OCI-LY1 (cell line): ENCODE data around the gene FAM24B.

Source experiments
- EZH2 ChIP-seq: fragments of 200-600 bp; sonication (generic), shearing (Covaris generic); IDR thresholded peaks from 2 replicates; pipeline ENCODE4 v1.8.0; 2017; ENCODE audit warnings: borderline replicate concordance, mixed run types, mild to moderate bottlenecking, antibody characterized with exemption, low read length, moderate library complexity, mixed read lengths
- TF ChIP-seq, protein P1 (sequence below): fragments of 200-600 bp; sonication (generic), shearing (Covaris generic); IDR thresholded peaks from 2 replicates; pipeline ENCODE4 v1.5.1; 2017; ENCODE audit warnings: mild to moderate bottlenecking, antibody characterized with exemption, low read length, moderate library complexity, mixed read lengths

DNA sequence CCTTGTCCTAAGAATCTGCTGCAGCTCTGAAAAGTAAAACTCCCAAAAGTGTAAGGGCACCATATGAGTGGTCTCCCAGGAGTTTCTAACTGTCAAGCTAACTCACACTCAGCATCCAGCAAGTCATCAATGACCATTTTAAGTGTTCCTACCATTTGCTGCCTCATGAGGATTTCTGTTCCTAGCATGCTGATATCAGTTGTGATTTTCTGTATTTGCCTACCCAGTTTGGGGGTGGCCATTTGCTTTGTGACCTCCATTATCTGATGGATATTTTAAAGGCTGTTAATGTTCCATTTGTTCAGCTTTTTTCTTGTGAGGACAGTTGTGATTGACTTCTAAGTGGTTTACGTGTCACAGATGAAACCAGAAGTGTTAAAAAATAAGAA is 2.9 kb downstream of the FAM24B start:
- TF ChIP-seq, protein P1, sequence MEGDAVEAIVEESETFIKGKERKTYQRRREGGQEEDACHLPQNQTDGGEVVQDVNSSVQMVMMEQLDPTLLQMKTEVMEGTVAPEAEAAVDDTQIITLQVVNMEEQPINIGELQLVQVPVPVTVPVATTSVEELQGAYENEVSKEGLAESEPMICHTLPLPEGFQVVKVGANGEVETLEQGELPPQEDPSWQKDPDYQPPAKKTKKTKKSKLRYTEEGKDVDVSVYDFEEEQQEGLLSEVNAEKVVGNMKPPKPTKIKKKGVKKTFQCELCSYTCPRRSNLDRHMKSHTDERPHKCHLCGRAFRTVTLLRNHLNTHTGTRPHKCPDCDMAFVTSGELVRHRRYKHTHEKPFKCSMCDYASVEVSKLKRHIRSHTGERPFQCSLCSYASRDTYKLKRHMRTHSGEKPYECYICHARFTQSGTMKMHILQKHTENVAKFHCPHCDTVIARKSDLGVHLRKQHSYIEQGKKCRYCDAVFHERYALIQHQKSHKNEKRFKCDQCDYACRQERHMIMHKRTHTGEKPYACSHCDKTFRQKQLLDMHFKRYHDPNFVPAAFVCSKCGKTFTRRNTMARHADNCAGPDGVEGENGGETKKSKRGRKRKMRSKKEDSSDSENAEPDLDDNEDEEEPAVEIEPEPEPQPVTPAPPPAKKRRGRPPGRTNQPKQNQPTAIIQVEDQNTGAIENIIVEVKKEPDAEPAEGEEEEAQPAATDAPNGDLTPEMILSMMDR = no peak
- no peak for TF ChIP-seq EZH2
